A549 treated with DMSO at 1 μM for 4 hours (cell line): ENCODE results near the gene SMURF1. TPM values are rescaled to one million over a fixed set of nuclear protein-coding genes. Genes with fewer than 3 reads are reported as not detected.

Source experiments
- total RNA-seq: library from RNA; stranded (reverse); fragments of 200-300 nt; extraction: Qiagen RNA extraction; gene quantifications from 5 replicates; pipeline ENCODE4 v1.2.3, GENCODE V29; 2022; ENCODE audit warnings: low read depth

Gene SMURF1
- 25.7 to 33.1 TPM (median 30.6 TPM) in 5 replicates for total RNA-seq

GRCh38 chr7:99143853-99144672, at the start of gene SMURF1:
TSS of gene SMURF1 (minus strand) at chr7:99144108. CDS start at chr7:99143780, 328 bp downstream.

Other genes starting within 250 kb of the SMURF1 start
- gene KPNA7, start 64.0 kb upstream of the SMURF1 start, total RNA-seq: 1.4 to 2.1 TPM (median 1.5 TPM) in 5 replicates
- 0.64 to 1.3 TPM (median 0.88 TPM) in 5 replicates for gene MYH16, start 128.7 kb upstream of the SMURF1 start, total RNA-seq
- 130 to 149 TPM (median 136 TPM) in 5 replicates for gene ARPC1A, start 181.8 kb upstream of the SMURF1 start, total RNA-seq
- gene ARPC1B, start 230.6 kb upstream of the SMURF1 start, total RNA-seq: 271 to 322 TPM (median 286 TPM) in 5 replicates